Measurements from ENCODE around the gene DCST1. TPM values are rescaled to one million over a fixed set of nuclear protein-coding genes. Genes with fewer than 3 reads are reported as not detected.
A peak's percentile ranks its signal among the peaks of the same experiment; 100 is the strongest.

DCST1 gene
- total RNA-seq, 1 donor from 2014 or later: not detected

DNA sequence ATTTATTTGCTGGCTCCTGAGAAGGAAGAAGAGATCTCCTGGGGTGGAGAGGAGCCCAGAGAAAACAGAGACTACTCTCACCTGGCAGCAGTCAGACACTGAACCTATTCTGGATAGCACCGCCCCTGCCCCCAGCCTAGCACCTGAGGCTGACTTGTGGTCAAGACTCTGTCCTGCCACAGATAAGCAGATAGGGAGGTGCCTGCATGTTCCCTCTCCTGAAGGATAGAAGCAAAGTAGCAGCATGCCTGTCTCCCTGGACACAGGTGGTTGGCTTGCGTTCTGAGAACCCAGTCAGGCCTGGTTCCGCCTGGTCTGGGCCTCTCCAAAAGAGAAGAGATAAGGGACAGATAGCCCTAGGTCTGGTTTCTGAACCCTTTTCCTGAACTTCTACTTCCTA is 43.7 kb downstream of the DCST1 start:
- no peak for DNase-seq

DNA sequence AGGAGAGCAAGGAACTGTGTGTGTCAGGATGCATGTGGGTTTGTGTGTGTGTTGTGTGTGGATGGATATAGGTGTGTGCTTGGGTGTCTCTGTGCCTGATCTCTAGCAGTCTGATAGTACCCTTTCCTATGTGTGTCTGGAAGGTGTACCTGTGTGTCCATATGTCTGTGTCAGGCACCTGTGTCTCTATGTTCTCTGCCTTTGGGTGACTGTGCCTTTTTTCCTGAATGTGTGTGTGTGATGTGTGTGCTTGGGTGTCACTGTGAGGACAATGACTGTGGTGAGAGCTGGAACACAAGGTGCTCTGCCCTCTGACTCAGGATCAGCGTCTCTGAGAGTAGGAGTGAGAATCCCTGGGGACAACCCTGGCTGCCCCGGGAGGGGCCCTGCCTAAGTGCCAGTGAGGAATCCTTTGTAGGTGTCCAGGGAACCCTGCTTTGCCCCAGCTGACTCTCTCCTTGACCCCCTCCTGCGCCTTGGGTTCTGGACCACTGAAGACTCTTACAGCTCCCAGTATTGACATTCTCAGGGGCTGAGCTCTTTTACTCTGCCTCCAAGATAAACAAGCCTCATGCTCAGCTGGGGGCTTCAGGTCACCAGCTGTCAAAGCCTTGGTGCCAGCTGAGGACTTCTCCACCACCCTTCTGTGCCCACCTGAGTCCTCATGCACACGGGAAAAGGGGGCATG is 44.3 kb downstream of the DCST1 start:
- DNase-seq: no peak

GRCh38 chr1:155078469-155079209 is 45.0 kb downstream of the DCST1 start, which contains the start of gene EFNA3:
Gene EFNA3 (plus strand): TSS chr1:155078837. CDS start chr1:155078942, 105 bp downstream.
- peak; percentile 71 for DNase-seq

DNA sequence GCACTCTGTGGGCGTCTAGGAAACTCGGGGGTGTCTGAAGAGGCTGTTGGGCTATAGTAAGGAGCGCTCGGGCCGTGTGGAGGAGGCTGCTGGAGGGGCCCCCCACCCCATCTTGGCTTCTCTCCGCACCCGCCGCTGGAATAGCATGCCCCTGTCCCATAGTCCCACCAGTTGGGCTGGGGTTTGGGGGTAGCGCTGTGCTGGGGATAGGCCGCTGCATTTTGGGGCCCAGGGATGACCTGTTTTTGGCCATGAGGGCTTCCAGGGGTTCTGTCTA is 45.5 kb downstream of the DCST1 start:
- no peak for DNase-seq

- DNase-seq: no peak
These were observed 46.1 kb downstream of the DCST1 start for GRCh38 chr1:155079487-155080311.

DNA sequence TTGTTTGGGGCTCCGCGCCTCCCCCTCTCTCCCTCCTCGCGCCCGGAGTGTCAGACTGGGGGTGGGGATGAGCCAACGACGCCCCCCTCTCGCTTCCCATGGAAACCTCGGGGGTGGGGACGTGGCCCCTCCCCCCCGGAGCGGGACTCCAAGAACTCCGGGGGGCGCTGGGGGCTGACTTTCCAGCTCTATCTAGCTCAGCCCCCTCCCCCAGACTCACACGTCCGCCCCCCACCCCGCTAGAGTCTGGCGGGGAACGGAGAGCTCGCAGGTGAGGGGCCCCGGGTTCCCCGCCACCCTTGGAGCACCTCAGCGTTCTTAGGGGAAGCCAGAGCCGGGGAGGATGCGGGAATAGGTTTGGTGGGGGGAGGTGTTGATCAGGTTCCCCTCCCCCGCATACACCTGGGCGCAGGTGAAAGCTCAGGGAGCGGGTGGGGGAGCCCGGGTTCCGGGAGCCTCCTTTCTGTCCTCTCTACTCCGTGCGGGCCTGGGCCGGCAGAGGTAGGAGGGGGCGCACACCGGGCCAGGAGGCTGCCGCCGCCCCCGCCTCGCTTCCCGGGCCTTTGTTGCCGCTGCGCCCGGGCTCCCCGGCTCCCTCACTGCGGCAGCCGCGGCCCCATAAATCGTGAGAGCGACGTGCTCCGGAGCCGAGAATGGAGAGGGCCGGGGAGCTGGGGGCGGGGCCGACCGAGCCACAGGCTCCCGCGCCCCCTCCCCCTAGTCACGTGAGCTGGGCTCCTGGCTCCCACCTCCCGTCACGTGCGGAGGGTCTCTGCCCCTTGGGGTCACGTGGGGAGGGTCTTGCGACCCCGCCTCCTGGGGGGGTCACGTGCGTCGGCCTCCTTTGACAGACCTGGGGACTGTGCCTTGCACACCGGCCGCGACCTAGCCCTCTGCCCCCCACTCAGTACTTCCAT is 46.9 kb downstream of the DCST1 start:
- DNase-seq: no peak

DNA sequence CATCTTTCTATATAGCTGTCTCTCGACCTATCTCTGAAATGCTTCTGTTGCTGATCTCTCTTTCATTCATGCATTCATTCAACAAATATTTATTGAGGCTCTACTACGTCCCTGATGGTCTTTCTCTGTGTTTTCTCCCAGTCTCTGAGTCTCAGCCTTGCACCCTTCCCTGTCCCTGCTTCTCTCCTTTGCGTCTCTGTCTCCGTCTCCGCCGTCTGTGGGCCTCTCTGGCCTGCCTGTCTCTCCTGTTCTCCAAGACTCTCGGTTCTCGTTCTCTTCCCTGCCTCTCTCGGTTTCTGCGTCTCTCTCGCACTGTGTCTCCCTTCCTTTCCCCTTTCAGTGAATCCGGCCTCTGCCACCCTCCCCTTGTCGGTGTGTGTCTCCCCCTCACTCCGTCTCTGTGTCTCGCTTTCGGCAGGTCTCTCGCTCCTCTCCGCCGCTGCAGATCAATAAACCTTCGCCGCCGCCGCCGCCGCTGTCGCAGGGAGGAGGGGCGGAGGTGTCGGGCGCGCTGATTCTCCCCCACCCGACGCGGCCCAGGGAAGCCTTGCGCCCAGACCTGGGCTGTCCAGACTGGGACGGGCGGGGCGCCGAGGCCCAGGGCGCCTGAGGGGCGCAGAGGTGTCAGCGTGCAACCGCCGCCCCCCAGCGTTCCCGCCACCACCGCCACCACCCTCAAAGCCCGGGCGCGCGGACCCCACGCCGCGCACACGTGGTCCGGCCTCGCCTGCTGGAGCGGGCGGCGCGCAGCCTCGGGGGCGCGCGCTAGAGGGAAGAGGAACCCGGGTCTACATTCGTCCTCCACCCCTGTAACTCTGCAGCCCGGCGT is 48.1 kb downstream of the DCST1 start:
- DNase-seq: no peak

DNA sequence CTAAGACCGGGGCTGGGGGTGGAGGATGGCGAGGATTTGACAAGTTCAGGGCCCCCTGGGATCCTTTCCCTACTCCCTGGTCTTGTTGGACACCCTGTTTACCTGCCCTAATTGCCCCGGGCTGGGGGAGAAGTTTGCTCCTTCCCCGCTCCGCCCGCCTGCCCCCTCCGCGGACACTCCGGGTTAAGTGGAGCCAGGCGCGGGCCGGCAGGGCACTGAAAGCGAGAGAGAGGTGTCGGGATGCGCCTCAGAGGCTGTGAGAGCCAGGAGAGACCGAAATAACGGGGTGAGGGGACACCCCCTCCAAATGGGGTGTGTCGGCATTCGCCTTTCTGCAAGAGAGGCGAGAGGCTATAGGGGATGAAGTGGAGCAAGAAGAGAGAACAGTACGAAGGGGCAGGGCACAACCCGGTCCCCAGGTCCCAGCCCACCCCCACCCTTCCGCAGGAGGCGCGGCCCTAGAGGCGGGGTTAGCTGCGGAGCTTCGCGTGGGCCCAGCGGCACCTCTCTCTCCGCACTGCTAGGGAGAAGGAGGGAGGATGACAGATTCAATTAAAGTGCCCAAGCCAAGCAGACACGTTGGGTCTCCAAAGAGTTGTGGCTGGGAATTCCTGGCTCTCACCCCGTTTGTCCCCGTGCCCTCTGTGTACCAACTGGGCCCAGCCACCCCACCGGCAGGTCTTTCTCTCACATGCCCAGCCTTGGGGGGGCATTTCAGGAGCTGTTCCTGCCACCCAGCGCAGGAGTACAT is 48.9 kb downstream of the DCST1 start:
- no peak for DNase-seq

GRCh38 chr1:155083052-155083541 is 49.5 kb downstream of the DCST1 start:
- no peak for DNase-seq

GRCh38 chr1:155083865-155084721 is 50.5 kb downstream of the DCST1 start:
- DNase-seq: peak; percentile 47

DNA sequence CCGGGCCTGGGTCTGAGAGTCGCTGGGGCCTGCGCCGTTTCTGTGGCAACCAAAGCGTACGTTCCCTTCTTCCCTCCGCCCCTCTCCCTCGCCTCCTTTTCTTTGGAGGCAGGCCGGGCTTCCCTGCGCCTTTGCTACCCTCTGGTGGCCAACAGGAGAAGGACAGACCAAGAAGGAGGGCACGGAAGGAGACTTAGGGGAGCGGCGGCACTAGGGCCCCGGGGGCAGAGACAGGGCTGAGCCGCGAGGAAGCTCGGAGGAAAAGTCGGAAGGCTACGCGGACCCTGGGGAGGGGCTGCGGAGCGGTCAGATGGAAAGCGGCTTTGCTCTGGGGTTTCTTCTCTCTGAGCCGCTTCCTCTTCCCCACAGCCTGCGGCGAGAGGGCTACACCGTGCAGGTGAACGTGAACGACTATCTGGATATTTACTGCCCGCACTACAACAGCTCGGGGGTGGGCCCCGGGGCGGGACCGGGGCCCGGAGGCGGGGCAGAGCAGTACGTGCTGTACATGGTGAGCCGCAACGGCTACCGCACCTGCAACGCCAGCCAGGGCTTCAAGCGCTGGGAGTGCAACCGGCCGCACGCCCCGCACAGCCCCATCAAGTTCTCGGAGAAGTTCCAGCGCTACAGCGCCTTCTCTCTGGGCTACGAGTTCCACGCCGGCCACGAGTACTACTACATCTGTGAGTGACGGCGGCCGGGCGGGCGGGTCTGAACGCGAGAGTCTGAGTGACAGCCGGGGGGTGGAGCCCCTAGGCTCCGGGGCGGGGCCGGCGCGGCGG is 51.3 kb downstream of the DCST1 start:
- DNase-seq: peak; percentile 97

- peak; percentile 41 for DNase-seq
These were observed 52.0 kb downstream of the DCST1 start for GRCh38 chr1:155085504-155086127.

- DNase-seq: peak; percentile 77
These were observed 52.6 kb downstream of the DCST1 start for GRCh38 chr1:155086128-155086741.

DNA sequence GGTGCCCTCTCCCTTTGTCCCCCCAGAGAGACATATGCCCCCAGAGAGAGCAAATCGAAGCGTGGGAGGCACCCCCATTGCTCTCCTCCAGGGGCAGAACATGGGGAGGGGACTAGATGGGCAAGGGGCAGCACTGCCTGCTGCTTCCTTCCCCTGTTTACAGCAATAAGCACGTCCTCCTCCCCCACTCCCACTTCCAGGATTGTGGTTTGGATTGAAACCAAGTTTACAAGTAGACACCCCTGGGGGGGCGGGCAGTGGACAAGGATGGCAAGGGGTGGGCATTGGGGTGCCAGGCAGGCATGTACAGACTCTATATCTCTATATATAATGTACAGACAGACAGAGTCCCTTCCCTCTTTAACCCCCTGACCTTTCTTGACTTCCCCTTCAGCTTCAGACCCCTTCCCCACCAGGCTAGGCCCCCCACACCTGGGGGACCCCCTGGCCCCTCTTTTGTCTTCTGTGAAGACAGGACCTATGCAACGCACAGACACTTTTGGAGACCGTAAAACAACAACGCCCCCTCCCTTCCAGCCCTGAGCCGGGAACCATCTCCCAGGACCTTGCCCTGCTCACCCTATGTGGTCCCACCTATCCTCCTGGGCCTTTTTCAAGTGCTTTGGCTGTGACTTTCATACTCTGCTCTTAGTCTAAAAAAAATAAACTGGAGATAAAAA is 53.4 kb downstream of the DCST1 start:
- DNase-seq: no peak

DNA sequence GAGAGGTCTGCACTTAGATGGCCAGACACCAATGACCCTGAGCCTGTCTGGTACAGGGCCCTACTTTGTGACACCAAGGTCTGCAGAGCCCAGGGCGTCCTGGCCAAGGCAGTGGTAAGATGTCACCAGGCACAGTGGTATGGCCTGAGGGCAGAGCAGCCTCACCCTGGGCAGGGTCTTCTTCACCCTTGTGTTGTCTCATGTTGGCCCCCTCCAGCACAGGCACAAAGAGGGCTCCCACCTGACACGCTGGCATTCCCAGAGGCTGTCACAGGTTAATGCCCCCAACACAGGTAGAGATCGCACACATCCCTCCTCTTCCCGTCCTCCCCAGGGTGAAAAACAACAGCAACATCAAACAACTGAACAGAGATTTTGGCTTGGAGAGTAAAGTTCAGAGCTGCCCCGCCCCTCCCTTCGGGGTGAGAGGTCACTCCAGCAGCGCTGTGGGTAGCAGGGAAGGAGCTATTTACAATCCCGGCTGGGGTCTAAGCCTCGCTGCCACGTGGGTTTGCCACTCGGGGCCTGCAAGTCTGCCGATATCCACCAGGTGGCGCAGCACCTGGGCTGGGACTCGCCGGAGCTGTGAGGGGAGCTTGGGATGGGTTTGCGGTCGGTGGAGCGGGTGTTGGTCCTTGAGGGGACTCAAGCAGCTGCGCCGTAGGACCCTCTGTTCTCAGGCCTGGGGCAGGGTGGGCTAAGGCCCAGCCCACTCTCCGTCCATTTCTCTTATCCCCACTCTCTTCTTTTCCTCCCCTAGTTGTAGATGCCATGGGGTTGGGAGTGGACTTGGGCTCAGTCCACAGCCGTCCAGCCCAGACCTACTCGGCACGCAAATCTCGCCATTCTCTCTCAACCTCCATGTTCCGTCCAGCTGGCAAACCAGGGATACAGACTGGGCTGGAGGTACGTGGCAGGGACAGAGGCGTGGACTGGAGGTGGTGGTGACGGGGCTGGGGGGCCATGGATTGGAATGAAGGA is 57.7 kb downstream of the DCST1 start:
- peak; percentile 90 for DNase-seq

- DNase-seq: no peak
These were observed 58.5 kb downstream of the DCST1 start for GRCh38 chr1:155092131-155092530.

All from dermis blood vessel endothelial cell (primary cell).